Neural cell (in vitro differentiated cells): ENCODE results near the gene HAPLN2. TPM values are rescaled to one million over a fixed set of nuclear protein-coding genes. Genes with fewer than 3 reads are reported as not detected.

Source experiments
- H2AFZ ChIP-seq: fragments of 200-600, 300-800 bp; sonication (generic), shearing (Covaris generic); 2 replicates; pipeline ENCODE4 v1.6.0; 2014; ENCODE audit warnings: low read depth, mild to moderate bottlenecking, antibody characterized with exemption, low read length, moderate library complexity
- H3F3A ChIP-seq: fragments of 200-600 bp; shearing (Covaris generic); 2 replicates; pipeline ENCODE4 v1.6.1; 2016; ENCODE audit warnings: mild to moderate bottlenecking, moderate library complexity, mixed read lengths, antibody characterized with exemption, low read length; ENCODE audit not compliant: insufficient read depth, poor library complexity, severe bottlenecking
- H3K27ac ChIP-seq: fragments of 200-600, 300-800 bp; sonication (generic), shearing (Covaris generic); 2 replicates; pipeline ENCODE4 v1.5.1; 2014; ENCODE audit warnings: mild to moderate bottlenecking, low read length, moderate library complexity
- H3K27me3 ChIP-seq: fragments of 300-800, 200-600 bp; sonication (generic), shearing (Covaris generic); 2 replicates; pipeline ENCODE4 v1.6.0; 2014; ENCODE audit warnings: mild to moderate bottlenecking, low read depth, low read length, moderate library complexity; ENCODE audit not compliant: insufficient read depth
- H3K36me3 ChIP-seq: fragments of 300-800, 200-600 bp; sonication (generic), shearing (Covaris generic); 2 replicates; pipeline ENCODE4 v1.5.1; 2014; ENCODE audit warnings: mild to moderate bottlenecking, antibody characterized with exemption, low read length, moderate library complexity; ENCODE audit not compliant: insufficient read depth
- H3K4me2 ChIP-seq: fragments of 300-800, 200-600 bp; sonication (generic), shearing (Covaris generic); 2 replicates; pipeline ENCODE4 v1.6.0; 2014; ENCODE audit warnings: mild to moderate bottlenecking, low read length
- H3K4me3 ChIP-seq: fragments of 300-800, 200-600 bp; sonication (generic), shearing (Covaris generic); 2 replicates; pipeline ENCODE4 v1.5.1; 2014; ENCODE audit warnings: mild to moderate bottlenecking, low read length, moderate library complexity
- H3K79me2 ChIP-seq: fragments of 200-600 bp; shearing (Covaris generic); replicated peaks from 2 replicates; pipeline ENCODE4 v1.6.0; 2014; ENCODE audit warnings: mild to moderate bottlenecking, low read length, moderate library complexity; ENCODE audit not compliant: insufficient read depth
- H3K9ac ChIP-seq: fragments of 300-800, 200-600 bp; sonication (generic), shearing (Covaris generic); 2 replicates; pipeline ENCODE4 v1.6.1; 2016; ENCODE audit warnings: mild to moderate bottlenecking, low read length, mixed read lengths
- H3K9me2 ChIP-seq: fragments of 200-600 bp; shearing (Covaris generic); 2 replicates; pipeline ENCODE4 v1.6.1; 2016; ENCODE audit warnings: mild to moderate bottlenecking, low read length, mixed read lengths; ENCODE audit not compliant: insufficient read depth
- H3K9me3 ChIP-seq: fragments of 200-600, 300-800 bp; sonication (generic), shearing (Covaris generic); 2 replicates; pipeline ENCODE4 v1.6.1; 2016; ENCODE audit warnings: mild to moderate bottlenecking, mixed run types, low read length, moderate library complexity, mixed read lengths
- H4K20me1 ChIP-seq: fragments of 200-600 bp; shearing (Covaris generic); 2 replicates; pipeline ENCODE4 v1.6.1; 2016; ENCODE audit warnings: mild to moderate bottlenecking, mixed run types; ENCODE audit not compliant: insufficient read depth
- CTCF ChIP-seq: fragments of 450-650 bp; IDR thresholded peaks from 2 replicates; pipeline ENCODE4 v1.5.1; 2014; ENCODE audit warnings: antibody characterized with exemption, mild to moderate bottlenecking, moderate library complexity; ENCODE audit not compliant: poor library complexity, severe bottlenecking
- EP300 ChIP-seq: fragments of 450-650 bp; conservative IDR thresholded peaks from 2 replicates; pipeline ENCODE4 v1.6.1; 2014; ENCODE audit warnings: antibody characterized with exemption, mild to moderate bottlenecking, moderate library complexity; ENCODE audit not compliant: poor library complexity, severe bottlenecking
- EZH2 ChIP-seq: fragments of 200-600, 300-800 bp; shearing (Covaris generic), sonication (generic); IDR thresholded peaks from 2 replicates; pipeline ENCODE4 v1.6.1; 2014; ENCODE audit warnings: antibody characterized with exemption, low read length, borderline replicate concordance, mild to moderate bottlenecking; ENCODE audit not compliant: insufficient read depth, poor library complexity, severe bottlenecking
- MXI1 ChIP-seq: fragments of 450-650 bp; conservative IDR thresholded peaks from 2 replicates; pipeline ENCODE4 v1.6.1; 2014; ENCODE audit warnings: antibody characterized with exemption, mild to moderate bottlenecking; ENCODE audit not compliant: poor library complexity, severe bottlenecking
- POLR2AphosphoS5 ChIP-seq: IDR thresholded peaks from 2 replicates; pipeline ENCODE4 v1.6.1; 2012
- RAD21 ChIP-seq: fragments of 450-650 bp; conservative IDR thresholded peaks from 2 replicates; pipeline ENCODE4 v1.6.1; 2014; ENCODE audit warnings: antibody characterized with exemption, mild to moderate bottlenecking, moderate library complexity
- SMC3 ChIP-seq: fragments of 450-650 bp; conservative IDR thresholded peaks from 2 replicates; pipeline ENCODE4 v1.6.1; 2014; ENCODE audit warnings: antibody characterized with exemption, mild to moderate bottlenecking, moderate library complexity; ENCODE audit not compliant: poor library complexity
- TAF1 ChIP-seq: IDR thresholded peaks from 2 replicates; pipeline ENCODE4 v1.6.1; 2012; ENCODE audit warnings: low read depth
- polyA plus RNA-seq: library from polyadenylated mRNA; depleted of rRNA; stranded (reverse); fragments of >200 nt; gene quantifications from 2 replicates; pipeline ENCODE4 v1.2.3, GENCODE V29; 2014
- TF ChIP-seq, protein P1 (sequence below): IDR thresholded peaks from 2 replicates; pipeline ENCODE4 v1.6.1; 2012; ENCODE audit warnings: borderline replicate concordance

HAPLN2 gene
- polyA plus RNA-seq, 1 donor from 2014 or later, result 22.9 TPM

DNA sequence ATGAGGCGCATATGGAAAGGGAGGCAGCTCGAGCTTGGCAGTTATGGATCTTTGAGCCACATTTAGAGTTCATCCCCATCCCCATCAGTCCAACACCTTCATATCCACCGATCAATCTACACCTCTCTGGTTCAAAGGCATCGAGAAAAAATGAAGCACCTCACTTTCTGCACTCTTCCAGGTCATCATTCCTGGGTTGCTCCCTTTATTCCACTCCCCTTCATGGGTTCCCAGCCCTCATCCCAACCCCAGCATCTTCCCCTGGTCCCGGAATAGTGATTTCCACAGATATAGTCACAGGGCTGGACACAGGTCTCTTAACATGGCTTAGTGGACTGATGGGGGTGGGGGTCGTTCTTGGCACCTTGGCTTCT, 354 bp downstream of the HAPLN2 start:
- H3K9me3 ChIP-seq, result no peaks in the 10 kb centered on the region
- no peak overlapping the region for H3K27ac ChIP-seq
- peaks cover 53% of the 10 kb centered on the region for H3K27me3 ChIP-seq
- H3K36me3 ChIP-seq, result no peaks in the 10 kb centered on the region
- H3K4me3 ChIP-seq, result no peak overlapping the region
- H3K9me2 ChIP-seq, result no peaks in the 10 kb centered on the region
- H3K79me2 ChIP-seq, result no peaks in the 10 kb centered on the region
- TF ChIP-seq CTCF, result peak; percentile 5
- TF ChIP-seq POLR2AphosphoS5, result no peak
- no peak overlapping the region for H2AFZ ChIP-seq
- H3F3A ChIP-seq, result no peaks in the 10 kb centered on the region
- no peaks in the 10 kb centered on the region for H4K20me1 ChIP-seq
- H3K4me2 ChIP-seq, result no peak overlapping the region
- H3K9ac ChIP-seq, result no peak overlapping the region

DNA sequence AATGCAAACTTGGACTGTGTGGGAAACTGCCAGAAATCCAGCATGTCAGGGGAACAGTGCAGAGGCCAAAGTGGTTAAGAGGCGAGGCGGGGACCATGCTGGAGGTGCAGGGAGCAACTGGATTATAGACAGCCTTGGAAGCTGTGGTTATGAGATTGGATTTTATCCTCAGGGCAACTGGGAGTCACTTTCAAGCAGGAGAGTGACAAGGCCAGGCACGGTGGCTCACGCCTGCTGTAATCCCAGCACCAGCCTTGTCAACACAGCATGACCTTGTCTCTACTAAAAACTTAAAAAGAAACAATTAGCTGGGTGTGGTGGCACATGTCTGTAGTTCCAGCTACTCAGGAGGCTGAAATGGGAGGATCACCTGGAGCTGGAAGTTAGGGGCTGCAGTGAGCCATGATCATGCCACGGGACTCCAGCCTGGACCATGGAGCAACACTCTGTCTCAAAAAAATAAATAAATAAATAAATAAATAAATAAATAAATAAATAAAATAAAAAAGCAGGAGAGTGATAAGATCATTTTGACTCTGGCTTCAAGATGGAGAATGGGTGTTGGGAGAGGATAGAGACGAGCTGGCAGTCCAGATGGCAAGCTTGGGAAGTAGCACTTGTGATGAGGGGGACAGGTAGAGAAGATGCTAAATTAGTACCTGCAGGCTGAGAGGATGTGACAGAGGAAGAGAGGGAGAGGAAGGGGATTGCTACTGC, 3.5 kb downstream of the HAPLN2 start:
- TF ChIP-seq EP300, result no peak
- no peak for TF ChIP-seq CTCF
- no peak for TF ChIP-seq POLR2AphosphoS5
- TF ChIP-seq SMC3, result no peak
- no peak for TF ChIP-seq TAF1
- TF ChIP-seq, protein P1, sequence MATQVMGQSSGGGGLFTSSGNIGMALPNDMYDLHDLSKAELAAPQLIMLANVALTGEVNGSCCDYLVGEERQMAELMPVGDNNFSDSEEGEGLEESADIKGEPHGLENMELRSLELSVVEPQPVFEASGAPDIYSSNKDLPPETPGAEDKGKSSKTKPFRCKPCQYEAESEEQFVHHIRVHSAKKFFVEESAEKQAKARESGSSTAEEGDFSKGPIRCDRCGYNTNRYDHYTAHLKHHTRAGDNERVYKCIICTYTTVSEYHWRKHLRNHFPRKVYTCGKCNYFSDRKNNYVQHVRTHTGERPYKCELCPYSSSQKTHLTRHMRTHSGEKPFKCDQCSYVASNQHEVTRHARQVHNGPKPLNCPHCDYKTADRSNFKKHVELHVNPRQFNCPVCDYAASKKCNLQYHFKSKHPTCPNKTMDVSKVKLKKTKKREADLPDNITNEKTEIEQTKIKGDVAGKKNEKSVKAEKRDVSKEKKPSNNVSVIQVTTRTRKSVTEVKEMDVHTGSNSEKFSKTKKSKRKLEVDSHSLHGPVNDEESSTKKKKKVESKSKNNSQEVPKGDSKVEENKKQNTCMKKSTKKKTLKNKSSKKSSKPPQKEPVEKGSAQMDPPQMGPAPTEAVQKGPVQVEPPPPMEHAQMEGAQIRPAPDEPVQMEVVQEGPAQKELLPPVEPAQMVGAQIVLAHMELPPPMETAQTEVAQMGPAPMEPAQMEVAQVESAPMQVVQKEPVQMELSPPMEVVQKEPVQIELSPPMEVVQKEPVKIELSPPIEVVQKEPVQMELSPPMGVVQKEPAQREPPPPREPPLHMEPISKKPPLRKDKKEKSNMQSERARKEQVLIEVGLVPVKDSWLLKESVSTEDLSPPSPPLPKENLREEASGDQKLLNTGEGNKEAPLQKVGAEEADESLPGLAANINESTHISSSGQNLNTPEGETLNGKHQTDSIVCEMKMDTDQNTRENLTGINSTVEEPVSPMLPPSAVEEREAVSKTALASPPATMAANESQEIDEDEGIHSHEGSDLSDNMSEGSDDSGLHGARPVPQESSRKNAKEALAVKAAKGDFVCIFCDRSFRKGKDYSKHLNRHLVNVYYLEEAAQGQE, result no peak
- TF ChIP-seq EZH2, result no peak
- TF ChIP-seq RAD21, result no peak
- no peak for TF ChIP-seq MXI1
- Histone ChIP-seq H3K4me3 (no peak overlapping the region), H3F3A (no peaks in the 10 kb centered on the region), H3K9me2 (no peaks in the 10 kb centered on the region), H3K36me3 (no peaks in the 10 kb centered on the region), H3K4me2 (no peak overlapping the region), H3K27me3 (peaks cover 73% of the 10 kb centered on the region), H2AFZ (no peak overlapping the region), H3K79me2 (no peaks in the 10 kb centered on the region), H3K9me3 (no peaks in the 10 kb centered on the region), H3K27ac (no peak overlapping the region), H3K9ac (no peak overlapping the region), H4K20me1 (no peaks in the 10 kb centered on the region)
